ENCODE measurements around the gene EFNA5.
"Not testable (repeated sequence)": the region's sequence is repeated elsewhere in the genome, so short reads cannot be mapped to it uniquely, and the experiment has no call there.

GRCh38 chr5:107494129-107494528 is 176.6 kb downstream of the EFNA5 start:
- not testable (repeated sequence) for TF ChIP-seq CTCF (IDR thresholded peaks at IDR 0.05); POLR2AphosphoS5 (IDR thresholded peaks at IDR 0.05; ENCODE audit: insufficient read depth in 1 of 2, low read depth in 1 of 2)

Measured in vagina (tissue), 2 donors.